Measurements from ENCODE around the gene RAMP3.

RAMP3 gene

GRCh38 chr7:45224832-45225231 lies 67.2 kb downstream of the RAMP3 start:
- FAIRE-seq = no peak

- FAIRE-seq = no peak
Measured at GRCh38 chr7:45225311-45225947, 67.8 kb downstream of the RAMP3 start.

GRCh38 chr7:45225948-45226335 lies 68.4 kb downstream of the RAMP3 start:
- FAIRE-seq = no peak

GRCh38 chr7:45229156-45229920 lies 71.7 kb downstream of the RAMP3 start:
- FAIRE-seq = no peak

GRCh38 chr7:45230083-45230482 lies 72.5 kb downstream of the RAMP3 start:
- no peak for FAIRE-seq

- FAIRE-seq = no peak
Measured at GRCh38 chr7:45230611-45231165, 73.1 kb downstream of the RAMP3 start.

- FAIRE-seq = no peak
Measured at GRCh38 chr7:45233249-45233775, 75.7 kb downstream of the RAMP3 start.

All from islet of Langerhans (tissue), 1 donor.